A673 (cell line): ENCODE data around the gene KRTAP5-10. TPM values are rescaled to one million over a fixed set of nuclear protein-coding genes. Genes with fewer than 3 reads are reported as not detected.

Source experiments
- BruUV-seq: library from RNA; stranded (reverse); fragments of 400-500 nt; replicated peaks from 2 replicates; lab custom pipeline; 2021; lab: Mats Ljungman, UMichigan
- CTCF ChIA-PET: fragments of 300-600 bp; sonication (Branson Sonifier 250); formaldehyde crosslinking; loops from one replicate; lab custom pipeline; 2022; ENCODE audit warnings: antibody characterized with exemption; lab: Charles Lee
- POLR2A ChIA-PET: fragments of 300-600 bp; sonication (Branson Sonifier 250); formaldehyde crosslinking; loops from one replicate; lab custom pipeline; 2022; ENCODE audit warnings: antibody characterized with exemption; ENCODE audit not compliant: low non-redundant PET; lab: Charles Lee
- DNase-seq: peaks from one replicate; pipeline ENCODE4 v3.0.0-alpha.2; 2015; ENCODE audit warnings: low spot score
- H3K27ac ChIP-seq: fragments of 200-600 bp; sonication (generic); 2 replicates; pipeline ENCODE4 v1.5.1; 2016; ENCODE audit warnings: mixed run types, low read depth, mild to moderate bottlenecking, mixed read lengths, antibody characterized with exemption, low read length; ENCODE audit not compliant: poor library complexity, severe bottlenecking
- H3K27me3 ChIP-seq: fragments of 200-600 bp; sonication (generic); replicated peaks from 2 replicates; pipeline ENCODE4 v1.6.1; 2017; ENCODE audit warnings: mixed run types, low read depth, mild to moderate bottlenecking, mixed read lengths, antibody characterized with exemption, low read length; ENCODE audit not compliant: insufficient read depth, poor library complexity
- H3K36me3 ChIP-seq: fragments of 200-600 bp; sonication (generic); 2 replicates; pipeline ENCODE4 v1.6.1; 2016; ENCODE audit warnings: mixed run types, mild to moderate bottlenecking, mixed read lengths, antibody characterized with exemption, low read length; ENCODE audit not compliant: insufficient read depth, poor library complexity, severe bottlenecking
- H3K4me1 ChIP-seq: fragments of 200-600 bp; sonication (generic); 2 replicates; pipeline ENCODE4 v1.6.1; 2017; ENCODE audit warnings: mixed run types, mild to moderate bottlenecking, mixed read lengths, antibody characterized with exemption, low read length; ENCODE audit not compliant: insufficient read depth, poor library complexity, severe bottlenecking
- H3K4me3 ChIP-seq: fragments of 200-600 bp; sonication (generic); 2 replicates; pipeline ENCODE4 v1.5.1; 2016; ENCODE audit warnings: low read depth, mixed run types, mild to moderate bottlenecking, mixed read lengths, low read length; ENCODE audit not compliant: poor library complexity, severe bottlenecking
- H3K9me3 ChIP-seq: fragments of 200-600 bp; sonication (generic); 2 replicates; pipeline ENCODE4 v1.6.1; 2016; ENCODE audit warnings: mixed run types, low read depth, mild to moderate bottlenecking, mixed read lengths, antibody characterized with exemption, low read length; ENCODE audit not compliant: poor library complexity, severe bottlenecking
- EZH2 ChIP-seq: fragments of 200-600 bp; sonication (generic); IDR thresholded peaks from 2 replicates; pipeline ENCODE4 v1.6.1; 2017; ENCODE audit warnings: borderline replicate concordance, low read depth, mild to moderate bottlenecking, mixed read lengths, antibody characterized with exemption, low read length; ENCODE audit not compliant: poor library complexity, severe bottlenecking
- intact Hi-C: fragments of 100-400 bp; cut with micrococcal nuclease; formaldehyde crosslinking; loops from one replicate; pipeline ENCODE4 v1.10.0; 2022; ENCODE audit not compliant: unreplicated experiment
- total RNA-seq: library from RNA; stranded (reverse); gene quantifications from 2 replicates; pipeline ENCODE4 v1.2.3, GENCODE V29; 2021
- TF ChIP-seq, protein P1 (sequence below): fragments of 300-800, 200-600 bp; sonication (generic); conservative IDR thresholded peaks from 2 replicates; pipeline ENCODE4 v1.5.1; 2017; ENCODE audit warnings: low read depth, mild to moderate bottlenecking, antibody characterized with exemption, low read length, moderate library complexity, mixed read lengths

Gene KRTAP5-10
- total RNA-seq, 1 experiment from 2014 or later: not detected

DNA sequence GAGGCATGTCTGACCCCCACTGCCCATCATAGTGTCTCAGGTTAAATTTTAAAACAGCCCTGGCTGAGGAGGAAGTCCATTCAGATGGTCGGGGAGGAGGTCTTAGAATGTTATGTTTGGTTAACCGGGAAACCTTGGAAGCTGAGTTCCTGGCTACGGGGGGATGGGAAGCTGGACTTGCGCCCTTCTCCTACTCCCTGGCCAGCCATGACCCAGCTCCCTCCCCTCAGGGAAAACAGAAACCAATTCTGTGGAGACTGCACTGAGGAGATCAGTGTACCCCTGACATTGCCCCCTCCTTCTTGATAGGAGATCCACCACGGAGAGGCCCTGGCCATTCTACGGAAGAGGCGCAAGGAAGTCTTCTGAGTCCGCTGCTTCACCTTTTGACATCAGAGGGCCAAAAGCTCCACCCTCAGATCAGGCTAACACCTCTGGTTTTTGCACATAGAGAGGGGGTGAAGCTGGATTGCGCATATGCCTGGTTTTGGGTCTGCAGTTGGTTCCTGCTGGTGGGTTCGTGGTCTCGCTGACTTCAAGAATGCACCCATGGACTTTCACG is 19.9 kb upstream of the KRTAP5-10 start:
- no peak for DNase-seq
- POLR2A ChIA-PET: no interaction called here
- Histone ChIP-seq H3K4me3 (no peak overlapping the region), H3K27me3 (no peaks in the 10 kb centered on the region), H3K36me3 (no peaks in the 10 kb centered on the region), H3K27ac (no peak overlapping the region), H3K9me3 (no peaks in the 10 kb centered on the region), H3K4me1 (no peaks in the 10 kb centered on the region)
- no TSS peak for BruUV-seq
- CTCF ChIA-PET: no interaction called here
- TF ChIP-seq, protein P1, sequence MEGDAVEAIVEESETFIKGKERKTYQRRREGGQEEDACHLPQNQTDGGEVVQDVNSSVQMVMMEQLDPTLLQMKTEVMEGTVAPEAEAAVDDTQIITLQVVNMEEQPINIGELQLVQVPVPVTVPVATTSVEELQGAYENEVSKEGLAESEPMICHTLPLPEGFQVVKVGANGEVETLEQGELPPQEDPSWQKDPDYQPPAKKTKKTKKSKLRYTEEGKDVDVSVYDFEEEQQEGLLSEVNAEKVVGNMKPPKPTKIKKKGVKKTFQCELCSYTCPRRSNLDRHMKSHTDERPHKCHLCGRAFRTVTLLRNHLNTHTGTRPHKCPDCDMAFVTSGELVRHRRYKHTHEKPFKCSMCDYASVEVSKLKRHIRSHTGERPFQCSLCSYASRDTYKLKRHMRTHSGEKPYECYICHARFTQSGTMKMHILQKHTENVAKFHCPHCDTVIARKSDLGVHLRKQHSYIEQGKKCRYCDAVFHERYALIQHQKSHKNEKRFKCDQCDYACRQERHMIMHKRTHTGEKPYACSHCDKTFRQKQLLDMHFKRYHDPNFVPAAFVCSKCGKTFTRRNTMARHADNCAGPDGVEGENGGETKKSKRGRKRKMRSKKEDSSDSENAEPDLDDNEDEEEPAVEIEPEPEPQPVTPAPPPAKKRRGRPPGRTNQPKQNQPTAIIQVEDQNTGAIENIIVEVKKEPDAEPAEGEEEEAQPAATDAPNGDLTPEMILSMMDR: no peak
- TF ChIP-seq EZH2: no peak
- intact Hi-C loops: no loop called here

DNA sequence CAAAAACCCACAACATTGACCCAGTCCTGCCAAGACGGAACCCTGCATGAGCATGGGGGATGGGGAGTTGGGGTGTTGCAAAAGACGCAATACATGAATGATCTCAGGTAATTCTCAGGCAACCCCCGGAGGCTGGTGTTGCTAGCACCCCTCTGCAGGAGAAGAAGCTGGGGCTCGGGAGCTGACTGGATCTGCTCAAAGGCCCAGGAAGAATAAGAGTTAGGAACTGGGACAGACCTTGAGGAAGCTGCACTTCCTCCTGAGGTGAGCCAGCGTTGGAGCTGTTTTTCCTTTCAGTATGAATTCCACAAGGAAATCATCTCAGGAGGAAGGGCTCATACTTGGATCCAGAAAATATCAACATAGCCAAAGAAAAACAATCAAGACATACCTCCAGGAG is 17.2 kb upstream of the KRTAP5-10 start, which contains the start of gene KRTAP5-9:
TSS of gene KRTAP5-9 (plus strand) at position 301 of the 400 bp plus-strand sequence. CDS start 238 bp downstream, outside the sequence.
- H3K27me3 ChIP-seq: no peaks in the 10 kb centered on the region

DNA sequence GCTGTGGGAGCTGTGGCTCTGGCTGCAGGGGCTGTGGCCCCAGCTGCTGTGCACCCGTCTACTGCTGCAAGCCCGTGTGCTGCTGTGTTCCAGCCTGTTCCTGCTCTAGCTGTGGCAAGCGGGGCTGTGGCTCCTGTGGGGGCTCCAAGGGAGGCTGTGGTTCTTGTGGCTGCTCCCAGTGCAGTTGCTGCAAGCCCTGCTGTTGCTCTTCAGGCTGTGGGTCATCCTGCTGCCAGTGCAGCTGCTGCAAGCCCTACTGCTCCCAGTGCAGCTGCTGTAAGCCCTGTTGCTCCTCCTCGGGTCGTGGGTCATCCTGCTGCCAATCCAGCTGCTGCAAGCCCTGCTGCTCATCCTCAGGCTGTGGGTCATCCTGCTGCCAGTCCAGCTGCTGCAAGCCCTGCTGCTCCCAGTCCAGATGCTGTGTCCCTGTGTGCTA is 16.6 kb upstream of the KRTAP5-10 start:
- POLR2A ChIA-PET: no interaction called here
- DNase-seq: no peak
- intact Hi-C loops: no loop called here
- Histone ChIP-seq H3K4me3 (no peak overlapping the region), H3K27me3 (no peaks in the 10 kb centered on the region), H3K36me3 (no peaks in the 10 kb centered on the region), H3K9me3 (no peaks in the 10 kb centered on the region), H3K27ac (no peak overlapping the region), H3K4me1 (no peaks in the 10 kb centered on the region)
- BruUV-seq: no TSS peak
- CTCF ChIA-PET: no interaction called here
- TF ChIP-seq, protein P1: no peak
- TF ChIP-seq EZH2: no peak

More for the DNA sequence above, 17.2 kb upstream of the KRTAP5-10 start, which contains the start of gene KRTAP5-9:
- intact Hi-C loops: no loop called here
- ChIA-PET POLR2A (no interaction called here), CTCF (no interaction called here)
- TF ChIP-seq, protein P1: no peak
- no peak for TF ChIP-seq EZH2
- Histone ChIP-seq H3K4me1 (no peaks in the 10 kb centered on the region), H3K27ac (no peak within 1 kb of the TSS), H3K36me3 (no peaks in the 10 kb centered on the region), H3K9me3 (no peaks in the 10 kb centered on the region), H3K4me3 (no peak within 1 kb of the TSS)
- no peak for DNase-seq
- BruUV-seq: no TSS peak
